HTR-8/SVneo (cell line): ENCODE measurements around the gene RALGPS1.

Experiments used
- DNase-seq: peaks from one replicate; pipeline ENCODE4 v3.0.0; 2011; ENCODE audit warnings: low spot score, mixed read lengths; ENCODE audit not compliant: insufficient read length
- FAIRE-seq: peaks from 2 replicates; lab custom pipeline; 2011; peaks lifted over from hg19 to GRCh38; lab: Jason Lieb, UNC

Gene RALGPS1

DNA sequence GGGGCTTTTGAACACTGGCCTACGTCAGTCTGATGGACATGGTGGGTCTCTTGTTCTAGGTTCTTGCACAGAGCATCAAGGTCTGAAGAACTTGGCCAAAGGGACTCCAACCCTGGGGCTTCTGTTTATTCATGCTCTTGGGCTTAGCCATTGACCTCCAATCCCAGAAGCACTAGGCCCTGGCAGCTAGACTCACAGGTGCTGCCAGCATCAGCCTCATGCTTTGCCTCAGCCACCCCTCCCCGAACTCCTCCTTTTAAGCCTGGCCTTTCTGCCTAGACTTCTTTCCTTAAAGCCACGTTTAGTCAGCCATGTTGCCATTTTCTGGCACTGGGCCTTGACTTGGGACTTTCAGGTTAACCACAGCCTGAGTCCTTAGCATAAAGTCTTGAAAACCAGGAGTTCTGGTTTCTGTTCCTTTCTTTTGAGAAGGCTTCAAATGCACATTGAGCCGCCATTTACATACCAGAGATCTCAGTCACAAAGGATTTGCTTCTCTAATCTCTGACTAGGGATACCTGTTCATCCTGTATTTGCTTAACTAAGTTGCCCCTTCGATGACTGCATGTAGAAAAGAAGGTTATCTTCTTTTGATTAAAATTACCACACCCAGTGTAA lies 153.1 kb downstream of the RALGPS1 start:
- FAIRE-seq = no peak
- DNase-seq = no peak

DNA sequence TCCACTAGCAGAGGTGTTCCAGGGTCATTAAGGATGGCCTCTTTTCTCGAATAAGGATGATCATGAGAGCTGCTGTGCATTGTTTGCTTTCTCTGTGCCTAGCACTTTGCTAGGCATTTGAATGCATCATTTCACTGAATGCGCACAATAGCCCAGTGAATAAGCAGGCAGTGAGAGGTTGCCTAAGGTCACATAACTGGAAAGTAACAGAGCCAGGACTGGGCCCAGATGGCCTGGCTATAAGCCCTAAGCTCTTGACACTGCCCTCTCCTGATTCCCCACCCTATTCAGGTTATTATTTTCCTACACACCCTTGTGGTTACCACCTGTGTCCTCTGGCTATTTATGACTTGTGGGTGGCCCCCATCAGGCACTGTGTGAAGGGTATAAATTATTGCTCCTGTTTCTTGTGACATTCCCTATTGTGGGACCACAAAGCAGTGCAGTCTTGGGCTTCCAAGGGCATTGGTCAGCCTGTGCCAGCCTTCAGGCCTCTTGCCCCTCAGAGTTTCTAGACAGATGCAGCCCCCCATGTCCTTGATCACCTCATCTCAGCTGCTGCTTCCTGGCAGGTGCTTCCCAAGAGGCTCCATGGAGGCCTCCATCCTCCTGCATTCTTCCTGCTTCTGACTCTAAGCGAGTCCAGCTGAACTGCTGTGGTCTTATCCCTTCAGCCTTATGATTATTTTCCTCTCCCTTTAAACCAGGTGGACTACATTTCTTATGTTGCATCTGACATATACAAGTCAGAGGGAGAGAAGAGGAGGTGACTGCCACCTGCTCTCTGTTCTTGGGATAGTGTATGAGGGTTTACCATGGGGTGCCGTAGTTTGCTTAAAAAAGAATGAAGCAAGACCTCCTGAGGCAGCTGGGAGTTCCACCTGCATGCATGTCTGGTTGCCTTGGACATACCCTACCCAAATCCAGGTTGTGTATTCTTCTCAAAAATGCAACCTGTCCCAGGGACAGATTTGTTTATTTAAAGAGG lies 160.3 kb downstream of the RALGPS1 start:
- FAIRE-seq (no peak), DNase-seq (no peak)

DNA sequence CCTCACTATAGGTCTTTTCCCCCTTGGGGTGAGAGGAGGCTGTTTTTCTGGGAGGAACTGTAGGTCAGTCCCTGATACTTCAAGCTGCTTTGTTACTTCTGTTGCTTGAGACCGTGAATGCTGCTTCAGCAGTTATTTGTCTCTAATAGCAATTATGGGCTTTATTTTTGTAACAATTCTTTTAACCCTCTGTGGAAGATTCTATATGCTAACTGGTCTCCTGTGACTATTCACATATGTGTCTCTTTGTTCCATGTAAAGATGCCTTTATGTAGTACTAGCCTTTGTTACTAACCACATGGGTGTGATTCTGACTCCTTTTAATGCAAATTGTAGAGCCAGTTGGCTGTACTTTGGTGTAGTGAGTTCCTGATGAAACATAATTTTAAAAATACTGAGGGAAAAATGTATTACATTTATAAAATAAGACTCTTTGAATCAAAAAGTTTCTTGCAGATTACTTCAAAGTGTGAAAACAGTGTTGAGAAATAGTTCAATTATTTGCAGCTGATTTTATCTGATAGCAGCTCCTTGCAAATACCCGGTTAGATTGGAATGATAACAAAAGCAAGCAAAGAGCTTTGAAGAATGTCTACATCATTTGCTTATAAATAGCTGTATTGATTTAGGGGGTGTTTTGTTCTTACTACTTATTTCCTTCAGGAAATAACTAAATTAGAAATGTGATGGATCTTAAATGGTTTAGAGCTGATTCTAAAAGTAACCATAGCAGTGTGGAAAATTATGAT lies 161.2 kb downstream of the RALGPS1 start:
- no peak for DNase-seq
- FAIRE-seq = no peak

DNA sequence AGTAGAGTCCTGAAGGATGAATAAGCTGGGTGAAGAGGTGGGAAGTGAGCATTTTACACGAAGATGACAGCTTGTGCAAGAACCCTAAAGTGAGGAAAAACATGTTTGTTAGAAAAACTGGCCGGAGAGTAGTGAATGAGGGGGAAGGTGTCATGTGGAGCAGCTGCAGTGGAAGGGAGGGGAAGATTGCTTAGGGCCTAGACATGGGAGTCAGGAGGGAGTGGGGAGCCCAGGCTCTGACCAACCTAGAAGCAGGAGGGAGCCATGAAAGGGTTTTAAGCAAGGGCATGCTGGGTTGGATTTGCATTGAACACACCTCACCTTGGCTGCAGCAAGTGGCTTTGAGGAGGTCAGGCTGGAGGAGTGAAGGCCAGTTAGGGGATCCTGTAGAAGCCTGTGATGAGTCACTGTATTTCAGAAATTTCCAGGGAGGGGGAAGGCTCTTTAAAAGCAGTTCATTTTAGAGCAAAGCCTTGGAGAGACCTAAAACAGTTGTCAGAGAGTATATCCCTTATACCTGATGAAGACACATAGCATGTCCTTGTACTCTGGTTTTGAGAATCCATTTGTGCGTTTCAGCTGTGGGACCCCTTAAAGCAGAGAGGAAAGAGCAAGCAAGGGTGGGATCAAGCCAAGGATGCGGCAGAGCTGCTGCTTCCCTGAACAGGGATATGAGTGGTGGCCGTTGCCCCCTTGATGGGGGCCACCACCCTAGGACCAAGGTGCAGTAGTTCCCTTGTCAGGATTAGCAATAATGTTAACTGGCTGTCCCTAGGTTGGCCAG lies 162.5 kb downstream of the RALGPS1 start:
- FAIRE-seq (no peak), DNase-seq (no peak)

DNA sequence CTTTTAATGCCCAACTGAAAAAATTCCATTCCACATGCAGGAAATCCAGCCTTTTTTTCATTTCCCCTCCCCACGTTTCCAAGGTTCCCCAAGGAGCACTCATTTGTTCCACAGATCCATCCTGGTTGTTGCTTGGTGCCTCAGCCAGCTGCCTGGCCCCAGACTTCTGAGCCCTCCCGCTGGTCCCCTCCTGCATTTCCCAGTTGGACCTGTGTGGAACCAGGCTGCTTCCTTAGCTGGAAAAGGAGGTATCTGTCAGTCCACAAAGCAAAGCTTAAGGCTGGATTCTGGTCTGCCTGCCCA lies 163.0 kb downstream of the RALGPS1 start:
- DNase-seq (no peak), FAIRE-seq (no peak)

DNA sequence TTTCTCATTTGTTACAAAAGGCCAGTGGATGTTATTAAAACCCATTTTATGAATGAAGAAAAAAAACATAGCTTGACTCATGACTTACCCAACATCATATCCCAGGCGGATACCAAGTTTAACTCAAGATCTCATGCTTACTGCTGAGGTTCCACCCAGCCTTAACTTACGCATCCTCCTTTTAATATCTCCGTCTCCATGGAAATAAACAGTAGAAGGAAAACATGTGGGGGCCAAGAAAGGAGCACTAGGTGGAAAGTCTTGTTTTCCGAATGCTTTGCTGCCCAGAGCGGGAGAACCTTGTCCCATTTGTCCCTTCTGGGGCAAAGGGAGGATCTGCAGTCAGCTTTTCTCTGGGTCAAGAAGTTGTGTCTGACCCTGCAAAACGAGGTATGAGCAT lies 163.8 kb downstream of the RALGPS1 start:
- DNase-seq (no peak), FAIRE-seq (no peak)

DNA sequence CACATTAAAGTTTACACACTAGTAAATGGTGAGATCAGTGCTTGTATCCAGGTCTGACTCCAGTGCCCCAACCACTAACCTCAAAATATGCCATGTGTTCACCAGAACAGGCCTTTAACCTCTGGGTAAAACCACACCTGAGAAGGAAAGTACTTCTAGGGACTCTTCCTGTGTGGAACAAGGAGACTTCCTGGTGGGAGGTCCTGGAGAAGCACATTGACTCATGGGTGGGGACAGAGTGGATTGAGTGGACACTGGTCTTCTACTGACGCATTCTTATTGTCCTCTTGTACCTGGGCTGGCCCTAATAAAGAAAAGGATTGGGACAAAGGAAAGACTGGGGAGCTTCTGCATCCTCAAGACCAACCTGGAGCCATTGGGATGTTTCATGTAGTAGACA lies 164.4 kb downstream of the RALGPS1 start:
- FAIRE-seq = no peak
- DNase-seq = no peak

DNA sequence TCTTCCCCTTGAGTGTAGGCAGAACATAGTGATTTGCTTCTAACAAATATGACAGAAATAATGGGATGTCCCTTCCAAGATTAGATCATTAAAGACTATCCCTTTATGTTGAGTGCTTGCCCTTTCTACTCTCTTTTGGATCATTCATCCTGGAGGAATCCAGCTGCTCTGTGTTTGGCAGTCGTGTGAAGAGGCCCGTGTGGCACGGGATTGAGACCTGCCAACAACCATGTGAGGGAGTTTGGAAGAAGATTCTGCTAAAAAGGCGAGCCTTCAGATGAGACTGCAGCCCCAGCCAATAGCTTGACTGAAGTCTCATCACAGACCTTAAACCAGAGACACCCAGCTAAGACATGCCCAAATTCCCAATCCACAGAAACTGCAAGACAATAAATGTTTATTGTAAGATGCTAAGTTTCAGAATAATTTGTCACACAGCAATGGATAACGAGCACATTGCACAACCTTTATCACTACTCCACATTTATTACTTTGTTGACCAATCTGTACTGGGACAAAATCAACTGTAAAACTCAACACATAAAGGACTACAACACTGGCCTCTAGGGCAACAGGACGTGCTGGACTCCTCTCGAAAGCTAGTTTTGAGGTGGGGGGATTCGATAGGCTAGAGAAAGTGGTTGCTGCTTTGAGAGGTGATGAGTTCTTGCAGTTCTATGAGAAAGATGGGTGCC lies 165.0 kb downstream of the RALGPS1 start:
- no peak for DNase-seq
- FAIRE-seq = no peak

DNA sequence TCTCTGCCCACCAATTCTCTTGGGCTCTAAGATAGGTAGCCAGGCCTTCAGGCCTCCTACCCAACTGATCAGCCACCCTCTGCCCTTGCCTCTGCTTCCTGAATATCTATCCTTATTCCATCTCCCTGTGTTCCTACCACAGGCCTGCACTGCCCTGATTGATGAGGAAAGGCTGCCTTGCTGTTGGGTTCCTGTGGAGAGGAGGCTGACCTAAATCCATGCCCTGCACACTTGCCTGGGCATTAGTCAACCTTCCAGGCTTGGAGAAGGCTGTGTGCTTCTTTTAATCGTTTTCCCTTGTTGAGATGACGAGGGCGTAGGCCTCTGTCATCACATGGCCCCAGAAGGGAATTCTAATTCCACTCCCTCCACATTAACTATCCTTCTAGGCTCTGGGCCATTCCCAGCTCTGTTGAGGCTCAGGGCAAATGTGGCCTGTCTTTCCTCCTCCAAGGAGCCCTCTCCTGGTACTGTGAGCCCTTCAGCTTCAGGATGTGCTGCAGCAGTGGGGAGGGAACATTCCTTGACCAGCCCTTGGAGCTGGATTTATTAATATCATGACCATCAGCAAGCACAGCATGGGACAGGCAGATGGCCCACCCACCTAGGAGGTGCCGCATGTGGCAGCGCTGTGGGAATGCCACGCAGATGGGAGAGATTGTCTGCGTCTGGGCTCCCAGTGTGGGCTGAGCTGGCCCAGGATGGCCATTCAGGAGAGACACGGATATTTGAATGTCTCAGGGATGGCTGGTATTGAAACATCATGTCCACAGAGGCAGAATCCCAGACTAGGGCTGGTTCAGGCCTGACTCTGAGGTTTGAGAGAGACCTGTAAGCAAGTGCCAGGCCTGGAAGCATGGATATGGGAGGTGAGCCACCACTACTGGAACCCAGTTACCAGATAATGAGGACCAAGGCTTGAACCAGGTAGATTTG lies 166.9 kb downstream of the RALGPS1 start:
- DNase-seq = no peak
- no peak for FAIRE-seq

DNA sequence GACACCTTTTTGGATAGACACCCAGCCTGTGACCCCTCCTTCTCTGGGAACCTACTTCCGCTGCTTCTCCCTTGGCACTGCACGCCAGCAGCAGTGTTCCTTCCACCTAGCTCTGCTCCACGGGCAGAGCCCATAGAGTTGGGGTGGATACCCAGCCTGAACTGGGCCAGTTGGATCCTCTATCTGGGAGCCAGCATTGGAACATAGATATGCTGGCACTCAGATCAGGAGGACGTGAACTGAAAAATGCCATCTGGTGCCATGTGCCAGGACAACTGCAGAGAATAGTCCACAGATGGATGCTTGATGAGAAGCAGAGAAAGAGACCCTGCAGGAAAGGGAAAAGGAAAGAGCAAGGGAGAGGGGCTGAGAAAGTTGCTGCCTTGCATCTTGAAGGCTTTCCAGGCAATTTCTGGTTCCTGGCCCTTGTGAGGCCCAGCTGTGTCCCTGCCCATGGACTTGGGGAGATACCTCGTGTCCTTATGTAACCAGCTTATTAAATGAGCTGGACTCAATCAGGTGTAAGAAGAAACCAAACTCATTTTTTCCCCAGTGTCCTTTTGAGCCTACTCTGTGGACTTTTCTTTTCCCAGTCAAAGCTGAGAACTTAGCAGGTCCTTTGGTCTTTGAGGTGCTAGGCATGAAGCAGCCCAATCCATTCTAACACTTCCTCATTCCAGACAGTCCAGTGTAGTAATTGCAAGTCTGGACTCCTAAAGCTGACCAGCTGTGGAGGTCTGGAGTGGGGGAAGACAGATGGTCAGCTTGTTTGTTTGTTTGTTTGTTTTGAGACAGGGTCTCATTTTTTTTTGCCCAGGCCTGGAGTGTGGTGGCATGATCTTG lies 168.8 kb downstream of the RALGPS1 start:
- no peak for FAIRE-seq

DNA sequence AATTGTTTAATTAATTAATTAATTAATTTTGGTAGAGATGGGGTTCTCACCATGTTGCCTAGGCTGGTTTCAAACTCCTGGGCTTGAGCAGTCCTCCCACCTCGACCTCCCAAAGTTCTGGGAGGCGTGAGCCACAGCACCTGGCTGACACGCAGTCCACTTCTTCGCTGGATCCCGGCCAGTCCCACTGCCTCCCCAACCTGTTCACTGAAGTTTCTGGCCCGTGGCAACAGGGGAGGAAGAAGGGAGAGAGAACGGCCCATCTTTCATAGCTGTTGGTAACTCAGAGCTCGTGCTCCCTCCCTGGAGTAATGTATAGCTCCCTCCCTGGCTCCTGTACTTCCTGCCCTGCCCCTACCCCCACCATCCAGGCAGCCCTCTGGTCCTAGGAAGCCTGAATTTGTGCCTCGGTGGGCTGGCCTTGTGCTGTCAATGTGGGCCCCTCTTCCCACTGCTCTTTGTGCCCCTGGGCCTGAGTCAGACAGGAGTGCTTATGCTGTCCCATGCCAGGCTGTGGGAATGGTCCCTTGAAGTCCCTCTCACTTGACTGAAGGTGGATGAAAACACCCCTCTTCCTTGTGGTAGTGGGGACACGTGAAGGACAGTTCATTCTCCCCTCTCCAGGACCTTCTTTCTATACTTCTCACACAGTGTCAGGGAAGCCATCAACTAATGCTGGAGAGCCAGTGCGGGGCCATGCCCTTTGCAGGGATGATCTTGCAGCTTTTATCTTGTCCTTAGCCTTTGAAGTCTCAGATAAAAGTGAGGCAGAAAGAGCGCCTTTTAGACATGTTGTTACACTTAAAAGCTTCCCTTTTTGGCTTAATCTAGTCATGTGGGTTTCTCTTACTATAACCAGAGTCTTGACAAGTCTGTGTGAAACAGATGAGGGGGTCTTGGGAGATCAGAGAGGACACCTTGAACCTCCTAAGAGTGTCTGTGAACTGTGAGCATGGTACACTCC lies 169.8 kb downstream of the RALGPS1 start:
- DNase-seq = no peak
- FAIRE-seq = no peak

More for the DNA sequence above, 168.8 kb downstream of the RALGPS1 start:
- DNase-seq = no peak

DNA sequence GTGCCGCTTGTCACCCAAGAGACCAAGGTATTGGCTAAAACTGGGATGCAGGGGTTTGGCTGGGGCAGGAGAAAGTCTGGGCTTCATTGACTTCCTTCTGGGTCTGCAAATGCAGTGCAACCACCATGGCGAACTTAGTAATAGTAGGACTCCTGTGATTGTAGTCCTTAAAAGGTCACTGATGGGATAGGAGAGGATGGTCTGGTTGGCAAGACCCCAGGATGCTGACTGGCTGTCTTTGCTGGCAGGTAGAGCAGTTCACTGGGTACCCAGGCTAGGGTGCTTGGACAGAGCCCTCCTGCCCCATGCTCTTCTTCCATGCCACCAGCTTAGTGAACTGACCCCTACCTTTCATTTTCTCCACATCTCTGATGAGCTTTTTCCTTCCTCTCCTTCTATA lies 170.6 kb downstream of the RALGPS1 start:
- no peak for DNase-seq
- no peak for FAIRE-seq

DNA sequence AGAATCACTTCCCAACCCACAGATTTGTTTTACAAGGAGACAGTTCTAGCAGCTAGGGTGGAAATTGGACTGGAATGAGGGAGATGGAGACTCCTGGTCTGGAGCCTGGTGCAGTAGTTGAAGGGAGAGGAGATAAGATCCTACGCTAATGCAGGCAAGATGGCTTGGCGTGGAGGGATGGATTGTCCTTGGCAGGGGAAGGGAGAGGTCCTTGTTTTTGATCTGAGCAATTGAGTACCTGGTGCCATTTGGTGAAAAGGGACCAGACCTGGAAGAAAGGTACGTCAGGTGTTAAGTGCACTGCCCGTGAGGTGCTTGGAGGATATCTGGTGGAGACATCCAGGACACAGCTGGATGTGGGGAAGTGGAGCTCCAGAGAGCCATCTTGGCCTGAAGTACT lies 172.2 kb downstream of the RALGPS1 start:
- DNase-seq (no peak), FAIRE-seq (no peak)

DNA sequence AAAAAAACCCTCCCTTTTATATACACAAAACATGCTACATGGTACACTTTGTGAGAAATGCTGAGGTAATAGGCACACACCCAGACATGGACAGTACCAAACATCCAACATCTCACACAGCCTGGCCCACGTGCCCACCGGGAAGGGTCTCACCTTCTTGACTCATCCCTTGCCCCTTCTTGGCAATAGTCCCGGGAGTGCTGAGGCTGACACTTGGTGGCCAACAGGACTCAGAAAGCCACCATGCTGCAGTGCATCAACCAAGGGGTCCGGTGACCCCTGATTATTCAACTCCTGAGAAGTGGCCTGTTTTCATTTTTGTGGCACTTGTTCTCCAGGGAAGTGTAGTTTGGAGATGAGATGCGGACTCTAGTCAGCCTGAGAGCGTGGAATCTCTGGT lies 172.8 kb downstream of the RALGPS1 start:
- FAIRE-seq (no peak), DNase-seq (no peak)

DNA sequence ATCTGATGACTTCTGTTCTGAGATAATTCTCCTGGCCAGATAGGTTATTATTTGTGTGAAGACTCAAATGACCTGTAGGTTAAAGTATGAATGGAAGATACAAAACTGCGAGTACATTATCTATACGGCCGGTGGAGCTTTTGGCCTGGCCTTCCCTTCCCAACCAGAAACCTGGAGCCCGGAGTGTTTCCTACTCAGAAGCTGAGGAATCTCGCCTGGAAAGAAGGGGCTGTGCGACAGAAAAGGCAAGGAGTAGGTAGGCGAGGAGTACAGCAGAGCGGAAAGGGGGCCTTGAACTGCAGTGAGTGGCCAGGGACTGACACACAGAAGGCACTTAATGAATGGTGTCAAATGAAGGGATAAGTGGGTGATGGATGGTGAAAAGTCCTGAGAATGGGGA lies 173.3 kb downstream of the RALGPS1 start:
- DNase-seq (no peak), FAIRE-seq (no peak)

DNA sequence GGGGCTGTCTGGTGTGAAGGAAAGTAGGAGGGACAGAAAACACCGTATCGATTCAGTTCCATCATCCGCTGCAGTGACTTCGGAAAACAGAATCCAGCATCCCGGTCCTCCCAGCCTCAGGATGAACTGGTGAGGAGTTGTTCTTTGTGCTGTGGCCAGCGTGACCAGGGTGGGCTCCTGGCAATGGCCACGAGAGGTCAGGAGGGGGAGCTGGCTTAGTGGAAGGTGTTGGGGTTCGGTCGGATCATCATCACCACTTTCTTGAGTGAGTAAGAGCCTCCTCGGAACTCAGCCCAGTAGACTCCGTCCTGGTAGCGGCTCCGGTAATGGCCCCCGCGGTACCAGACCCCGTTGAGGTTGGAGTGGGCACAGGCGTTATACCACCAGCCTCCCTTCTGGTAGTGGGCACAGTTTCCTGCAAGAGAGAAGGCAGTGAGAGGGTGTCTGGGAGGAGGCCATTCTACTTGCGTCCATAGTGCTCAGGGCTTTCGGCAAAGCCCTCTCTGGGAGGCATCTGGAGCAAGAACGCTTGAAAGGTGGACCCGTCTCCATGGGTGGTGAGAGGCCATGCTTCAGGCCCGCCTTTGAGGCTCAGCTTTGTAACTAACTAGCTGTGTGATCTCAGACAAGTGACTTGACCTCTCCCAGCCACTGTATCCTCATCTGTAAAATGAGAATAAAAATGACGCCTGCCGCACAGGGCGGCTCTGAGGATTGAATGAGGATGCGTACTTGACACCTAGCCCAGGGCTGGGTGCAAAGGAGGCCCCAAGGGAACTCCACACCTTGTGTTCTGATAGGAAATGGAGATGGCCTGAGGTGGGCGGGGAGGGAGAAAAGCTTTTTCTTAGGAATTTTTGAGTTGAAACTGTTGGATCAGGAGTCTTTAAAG lies 174.4 kb downstream of the RALGPS1 start:
- DNase-seq = no peak
- no peak for FAIRE-seq
